Adipocyte (in vitro differentiated cells): Measurements from ENCODE around the gene FETUB.

ENCODE experiments used
- DNase-seq: peaks from one replicate; pipeline ENCODE4 v3.0.0-alpha.2; 2015; ENCODE audit warnings: low read depth
- H3K27me3 ChIP-seq: replicated peaks from 2 replicates; pipeline ENCODE4 v1.7.0; 2013; ENCODE audit warnings: mild to moderate bottlenecking, low read length, moderate library complexity; ENCODE audit not compliant: control insufficient read depth, insufficient read depth
- H3K36me3 ChIP-seq: 2 replicates; pipeline ENCODE4 v1.7.0; 2013; ENCODE audit warnings: low read length, mild to moderate bottlenecking, moderate library complexity; ENCODE audit not compliant: control insufficient read depth, insufficient read depth, severe bottlenecking
- H3K4me1 ChIP-seq: 2 replicates; pipeline ENCODE4 v1.7.0; 2013; ENCODE audit warnings: mild to moderate bottlenecking, low read length, moderate library complexity; ENCODE audit not compliant: control insufficient read depth, insufficient read depth
- H3K4me3 ChIP-seq: 2 replicates; pipeline ENCODE4 v1.7.0; 2013; ENCODE audit warnings: mild to moderate bottlenecking, low read length, moderate library complexity
- H3K9ac ChIP-seq: 2 replicates; pipeline ENCODE4 v1.7.0; 2013; ENCODE audit warnings: mild to moderate bottlenecking, low read length, moderate library complexity
- H3K9me3 ChIP-seq: 2 replicates; pipeline ENCODE4 v1.7.0; 2013; ENCODE audit warnings: mild to moderate bottlenecking, low read length, moderate library complexity; ENCODE audit not compliant: control insufficient read depth

Gene FETUB

GRCh38 chr3:186640929-186641328 is 730 bp downstream of the FETUB start:
- Histone ChIP-seq H3K9me3 (no peaks in the 10 kb centered on the region), H3K9ac (no peak overlapping the region), H3K4me3 (no peak overlapping the region), H3K27me3 (peaks cover 55% of the 10 kb centered on the region), H3K36me3 (no peaks in the 10 kb centered on the region), H3K4me1 (peaks cover 9% of the 10 kb centered on the region)
- no peak for DNase-seq

GRCh38 chr3:186642014-186642413 is 1.8 kb downstream of the FETUB start:
- Histone ChIP-seq H3K36me3 (no peaks in the 10 kb centered on the region), H3K4me1 (peaks cover 9% of the 10 kb centered on the region), H3K9ac (no peak overlapping the region), H3K9me3 (no peaks in the 10 kb centered on the region), H3K4me3 (no peak overlapping the region), H3K27me3 (peaks cover 44% of the 10 kb centered on the region)
- no peak for DNase-seq

- no peaks in the 10 kb centered on the region for H3K9me3 ChIP-seq
- no peaks in the 10 kb centered on the region for H3K36me3 ChIP-seq
- no peak for DNase-seq
- H3K4me3 ChIP-seq, result no peak overlapping the region
- H3K9ac ChIP-seq, result no peak overlapping the region
- H3K27me3 ChIP-seq, result peaks cover 35% of the 10 kb centered on the region
- H3K4me1 ChIP-seq, result peaks cover 9% of the 10 kb centered on the region
Measured at GRCh38 chr3:186643493-186643892, 3.3 kb downstream of the FETUB start.

GRCh38 chr3:186644683-186645082 is 4.5 kb downstream of the FETUB start:
- Histone ChIP-seq H3K4me3 (no peak overlapping the region), H3K4me1 (peaks cover 9% of the 10 kb centered on the region), H3K9ac (no peak overlapping the region), H3K9me3 (no peaks in the 10 kb centered on the region), H3K36me3 (no peaks in the 10 kb centered on the region), H3K27me3 (peaks cover 30% of the 10 kb centered on the region)
- no peak for DNase-seq

- H3K27me3 ChIP-seq, result peaks cover 26% of the 10 kb centered on the region
- H3K4me1 ChIP-seq, result no peaks in the 10 kb centered on the region
- H3K9me3 ChIP-seq, result no peaks in the 10 kb centered on the region
- no peak for DNase-seq
- H3K36me3 ChIP-seq, result no peaks in the 10 kb centered on the region
- H3K4me3 ChIP-seq, result no peak overlapping the region
- no peak overlapping the region for H3K9ac ChIP-seq
Measured at GRCh38 chr3:186646106-186646505, 5.9 kb downstream of the FETUB start.

GRCh38 chr3:186646841-186647240 is 6.6 kb downstream of the FETUB start:
- Histone ChIP-seq H3K36me3 (no peaks in the 10 kb centered on the region), H3K4me3 (no peak overlapping the region), H3K27me3 (peaks cover 25% of the 10 kb centered on the region), H3K9ac (no peak overlapping the region), H3K4me1 (no peaks in the 10 kb centered on the region), H3K9me3 (no peaks in the 10 kb centered on the region)
- DNase-seq, result no peak

GRCh38 chr3:186648851-186649250 is 8.7 kb downstream of the FETUB start:
- Histone ChIP-seq H3K27me3 (peaks cover 21% of the 10 kb centered on the region), H3K36me3 (no peaks in the 10 kb centered on the region), H3K9ac (no peak overlapping the region), H3K9me3 (no peaks in the 10 kb centered on the region), H3K4me1 (no peaks in the 10 kb centered on the region), H3K4me3 (no peak overlapping the region)
- DNase-seq, result no peak

GRCh38 chr3:186651678-186652215 is 11.5 kb downstream of the FETUB start:
- DNase-seq, result no peak
- Histone ChIP-seq H3K9ac (no peak overlapping the region), H3K4me1 (no peaks in the 10 kb centered on the region), H3K9me3 (no peaks in the 10 kb centered on the region), H3K4me3 (no peak overlapping the region), H3K27me3 (peaks cover 18% of the 10 kb centered on the region), H3K36me3 (no peaks in the 10 kb centered on the region)

GRCh38 chr3:186653080-186653707 is 13.0 kb downstream of the FETUB start:
- peaks cover 18% of the 10 kb centered on the region for H3K27me3 ChIP-seq
- no peak overlapping the region for H3K4me3 ChIP-seq
- DNase-seq, result no peak
- H3K4me1 ChIP-seq, result no peaks in the 10 kb centered on the region
- H3K9ac ChIP-seq, result no peak overlapping the region
- H3K36me3 ChIP-seq, result no peaks in the 10 kb centered on the region
- no peaks in the 10 kb centered on the region for H3K9me3 ChIP-seq

GRCh38 chr3:186653984-186654383 is 13.8 kb downstream of the FETUB start:
- Histone ChIP-seq H3K4me3 (no peak overlapping the region), H3K9ac (no peak overlapping the region), H3K9me3 (no peaks in the 10 kb centered on the region), H3K27me3 (peaks cover 17% of the 10 kb centered on the region), H3K36me3 (no peaks in the 10 kb centered on the region), H3K4me1 (no peaks in the 10 kb centered on the region)
- DNase-seq, result no peak

- Histone ChIP-seq H3K9me3 (no peaks in the 10 kb centered on the region), H3K4me3 (no peak overlapping the region), H3K9ac (no peak overlapping the region), H3K4me1 (no peaks in the 10 kb centered on the region), H3K27me3 (peaks cover 37% of the 10 kb centered on the region), H3K36me3 (no peaks in the 10 kb centered on the region)
- DNase-seq, result no peak
Measured at GRCh38 chr3:186663361-186664118, 23.3 kb downstream of the FETUB start.
